Heart right ventricle (tissue), 16 donors: Measurements from ENCODE around the gene THTPA. TPM values are rescaled to one million over a fixed set of nuclear protein-coding genes. Genes with fewer than 3 reads are reported as not detected.

Experiments used
- ATAC-seq, 8 donors: fragments of 200-7000 bp; cut with Tn5 transposase; one replicate each; pipeline ENCODE4 v1.9.1; 2020; ENCODE audit warnings: mild to moderate bottlenecking in 8 of 8, moderate library complexity in 8 of 8, moderate number of reproducible peaks in 1 of 8
- DNase-seq, 2 donors: peaks; one replicate each; pipeline ENCODE4 v3.0.0-alpha.2; 2020
- H3K27ac ChIP-seq, 10 donors: fragments of 200-600 bp; sonication (generic) in 2 of 10; one replicate each; pipeline versions ENCODE4 v1.5.0 to v1.8.0; 2020 to 2022; ENCODE audit warnings: mild to moderate bottlenecking in 3 of 10
- H3K27me3 ChIP-seq, 7 donors: fragments of 200-600 bp; one replicate each; pipeline ENCODE4 v1.8.0; 2021 to 2022; ENCODE audit warnings: mild to moderate bottlenecking in 2 of 7
- H3K36me3 ChIP-seq, 9 donors: fragments of 200-600 bp; sonication (generic) in 1 of 9; one replicate each; pipeline versions ENCODE4 v1.5.0 to v1.8.0; 2020 to 2022; ENCODE audit warnings: mild to moderate bottlenecking in 2 of 9
- H3K4me1 ChIP-seq, 9 donors: fragments of 200-600 bp; sonication (generic) in 1 of 9; one replicate each; pipeline versions ENCODE4 v1.5.0 to v1.8.0; 2020 to 2022; ENCODE audit warnings: mild to moderate bottlenecking in 4 of 9
- H3K4me3 ChIP-seq, 10 donors: fragments of 200-600 bp; sonication (generic) in 2 of 10; one replicate each; pipeline versions ENCODE4 v1.5.0 to v1.8.0; 2020 to 2022; ENCODE audit warnings: mild to moderate bottlenecking in 7 of 10, moderate library complexity in 2 of 10
- H3K9me3 ChIP-seq, 11 donors: fragments of 200-600 bp in 10 of 11; sonication (generic) in 2 of 11; one replicate each; pipeline versions ENCODE4 v1.5.0 to v1.8.0; 2013 to 2022; ENCODE audit warnings: mild to moderate bottlenecking in 2 of 11, control low read depth in 1 of 11, moderate library complexity in 1 of 11
- CTCF ChIP-seq, 9 donors: fragments of 200-600 bp; sonication (generic) in 2 of 9; IDR thresholded peaks; one replicate each; pipeline versions ENCODE4 v1.5.0 to v1.8.0; 2021 to 2022; ENCODE audit warnings: antibody characterized with exemption in 9 of 9, mild to moderate bottlenecking in 5 of 9, moderate library complexity in 1 of 9
- WGBS, 2 donors: extraction: QIAGEN DNeasy Blood & Tissue Kit; methylation state at CpG; one replicate each; pipeline ENCODE4 v1.1.7; 2013; ENCODE audit warnings: inconsistent platforms in 1 of 2; 5-methylcytosine and 5-hydroxymethylcytosine counted together
- intact Hi-C, 10 donors: fragments of 100-400 bp; cut with DNase I; formaldehyde crosslinking; loops; one replicate each; pipeline versions ENCODE4 v1.11.1 to v1.14.2; 2022
- polyA plus RNA-seq, 2 donors: library from polyadenylated mRNA; stranded (reverse); fragments of 200-250 nt; gene quantifications; one replicate each; pipeline ENCODE4 v1.2.3, GENCODE V29; 2013
- total RNA-seq, 10 donors: library from RNA; stranded (reverse); fragmentation: NEBNext Ultra II Directional in 3 of 10; extraction: Animal tissue kit (Norgen Biotek cat#: 25700) in 3 of 10; gene quantifications; one replicate each; pipeline versions ENCODE4 v1.2.1 to v1.2.4, GENCODE V29; 2021 to 2023
- donor health status: Arrhythmogenic right ventricular cardiomyopathy.
- donor health status: ischemic (EF 13 %, LVEDD 7.1; RV severe dilation, severe dysfunction).
- donor health status: healthy with polysubstance abuse.
- donor health status: DM: no; HTN: yes; CAD: no.
- donor health status: DM: no; HTN: no; CAD: no.
- donor health status: ischemic (EF 25% LVEDD 6.9; RV normal size, moderate dysfunction).
- donor health status: ischemic (EF 25% LVEDD 5.7; RV mildly dilated, moderate dysfunction).
- donor health status: healthy.
- donor health status: DM: yes; HTN: yes; CAD: no.
- donor health status: Ischemic cardiomyopathy.
- donor health status: ischemic (EF 35%, LVEDD 5.7; RV mildly dilated, moderate dysfunction).
- donor health status: nonischemic (EF 11% LVEDD 7.7; RV severe dilation, severe dysfunction).
- donor health status: DM: yes; HTN: yes; CAD: no.
- donor health status: PGD.
- donor health status: ischemic (EF 29% LVEDD 5.4; RV normal size, mild dysfunction).
- donor health status: nonischemic (EF 23%, LVEDD 6.1; RV moderate dilation, normal function).

The THTPA gene
- total and polyA plus RNA-seq, 12 donors = 8.7 to 27.9 (median 18.0) TPM

GRCh38 chr14:23556700-23557440 is 799 bp downstream of the THTPA start:
- no peak for DNase-seq
- no peak for TF ChIP-seq CTCF (IDR thresholded peaks at IDR 0.05)
- H3K4me1 ChIP-seq = peaks cover 5 to 32% (median 24%) of the 10 kb centered on the region in 9 donors
- H3K9me3 ChIP-seq = no peaks in the 10 kb centered on the region
- peak overlapping the region; percentile 93 to 100 (median 97) for H3K27ac ChIP-seq
- peaks cover 0 to 37% (median 0%) of the 10 kb centered on the region in 9 donors for H3K36me3 ChIP-seq
- intact Hi-C loops = loop anchor here in 4 of 10 donors (5.0 to 10.0 kb wide), 2 partner anchors 232 to 235 kb away; partner anchors contain the start of gene PABPN1 (in 4 of the 4)
- H3K27me3 ChIP-seq = no peaks in the 10 kb centered on the region
- 56 to 57% methylated on average over 17 of the region's 17 CpGs for WGBS, 2 donors
- peak overlapping the region; percentile 58 to 93 (median 82) for H3K4me3 ChIP-seq
- peak in 3 of 8 donors; percentile 1 to 2 (median 1) for ATAC-seq

GRCh38 chr14:23557521-23557920 is 1.4 kb downstream of the THTPA start:
- TF ChIP-seq CTCF (IDR thresholded peaks at IDR 0.05) = no peak
- intact Hi-C loops = loop anchor here in 4 of 10 donors (5.0 to 10.0 kb wide), 2 partner anchors 233 to 235 kb away; partner anchors contain the start of gene PABPN1 (in 4 of the 4)
- Histone ChIP-seq H3K27me3 (no peaks in the 10 kb centered on the region), H3K4me1 (peaks cover 5 to 30% (median 22%) of the 10 kb centered on the region in 9 donors), H3K27ac (peak overlapping the region in 1 of 10 donors; percentile 96), H3K36me3 (peaks cover 0 to 44% (median 0%) of the 10 kb centered on the region in 9 donors), H3K4me3 (peak overlapping the region in 2 of 10 donors; percentile 69 to 93), H3K9me3 (no peaks in the 10 kb centered on the region)
- DNase-seq (no peak), ATAC-seq (no peak)
- WGBS, 2 donors = 60 to 63% methylated on average over 2 of the region's 2 CpGs

- Histone ChIP-seq H3K27me3 (no peaks in the 10 kb centered on the region), H3K4me3 (no peak overlapping the region), H3K27ac (no peak overlapping the region), H3K9me3 (no peaks in the 10 kb centered on the region), H3K36me3 (peaks cover 0 to 45% (median 0%) of the 10 kb centered on the region in 9 donors), H3K4me1 (peaks cover 5 to 30% (median 22%) of the 10 kb centered on the region in 9 donors)
- ATAC-seq = no peak
- TF ChIP-seq CTCF (IDR thresholded peaks at IDR 0.05) = no peak
- intact Hi-C loops = loop anchor here in 4 of 10 donors (2.0 to 10.0 kb wide), 3 partner anchors 79 to 236 kb away; partner anchors contain the start of gene PABPN1 (in 4 of the 4)
- 95 to 96% methylated on average over 1 of the region's 1 CpG for WGBS, 2 donors
- no peak for DNase-seq
These were observed 1.9 kb downstream of the THTPA start for GRCh38 chr14:23557946-23558345.

GRCh38 chr14:23558346-23559009 is 2.4 kb downstream of the THTPA start:
- intact Hi-C loops = loop anchor here in 4 of 10 donors (1.0 to 10.0 kb wide), 4 partner anchors 80 to 236 kb away; partner anchors contain the start of gene PABPN1 (in 4 of the 4)
- Histone ChIP-seq H3K36me3 (peaks cover 0 to 50% (median 0%) of the 10 kb centered on the region in 9 donors), H3K27ac (no peak overlapping the region), H3K4me3 (no peak overlapping the region), H3K9me3 (no peaks in the 10 kb centered on the region), H3K27me3 (no peaks in the 10 kb centered on the region), H3K4me1 (peaks cover 5 to 30% (median 22%) of the 10 kb centered on the region in 9 donors)
- TF ChIP-seq CTCF (IDR thresholded peaks at IDR 0.05) = no peak
- DNase-seq (no peak), ATAC-seq (no peak)
- WGBS, 2 donors = 90% methylated on average over 10 of the region's 10 CpGs
